CD4-positive, CD25-positive, alpha-beta regulatory T cell (primary cell): ENCODE data around the gene MAML2. TPM values are rescaled to one million over a fixed set of nuclear protein-coding genes. Genes with fewer than 3 reads are reported as not detected.
A peak's percentile ranks its signal among the peaks of the same experiment; 100 is the strongest.

Source experiments
- ATAC-seq, 2 donors: fragments of 150-1000 bp; cut with Tn5 transposase; one replicate each; pipeline ENCODE4 v1.10.0; 2021; ENCODE audit warnings: low read depth in 2 of 2, moderate number of reproducible peaks in 2 of 2, moderate library complexity in 1 of 2
- DNase-seq, 3 donors: peaks; one replicate each; pipeline versions ENCODE4 v3.0.0 to v3.0.0-alpha.2; 2012 to 2022; ENCODE audit warnings: mixed read lengths in 1 of 3
- H3K27ac ChIP-seq: one replicate; pipeline ENCODE4 v1.7.0; 2013; ENCODE audit warnings: mild to moderate bottlenecking, low read length; ENCODE audit not compliant: insufficient read depth, poor library complexity, severe bottlenecking
- H3K27me3 ChIP-seq: one replicate; pipeline ENCODE4 v1.7.0; 2013; ENCODE audit warnings: low read length; ENCODE audit not compliant: control insufficient read depth, insufficient read depth
- H3K36me3 ChIP-seq: one replicate; pipeline ENCODE4 v1.7.0; 2013; ENCODE audit warnings: mild to moderate bottlenecking, low read length, moderate library complexity; ENCODE audit not compliant: control insufficient read depth, insufficient read depth
- H3K4me1 ChIP-seq: 2 replicates; pipeline ENCODE4 v1.7.0; 2013; ENCODE audit warnings: mild to moderate bottlenecking, low read length; ENCODE audit not compliant: insufficient read depth, control insufficient read depth, poor library complexity, severe bottlenecking
- H3K4me3 ChIP-seq: one replicate; pipeline ENCODE4 v1.7.0; 2013; ENCODE audit warnings: low read depth, mild to moderate bottlenecking, low read length, moderate library complexity
- H3K9me3 ChIP-seq, 2 experiments: 1 replicate in 1 of 2; 2 replicates in 1 of 2; pipeline ENCODE4 v1.7.0; 2013; ENCODE audit warnings: low read length in 2 of 2, mild to moderate bottlenecking in 1 of 2, moderate library complexity in 1 of 2; ENCODE audit not compliant: control insufficient read depth in 2 of 2
- H3K27ac Mint-ChIP-seq, 3 donors: one replicate each; pipeline ENCODE4 v1.8.0; 2020 to 2022; ENCODE audit warnings: mild to moderate bottlenecking in 3 of 3, mixed read lengths in 3 of 3, moderate library complexity in 2 of 3
- H3K27me3 Mint-ChIP-seq: one replicate; pipeline ENCODE4 v1.8.0; 2022; ENCODE audit warnings: mild to moderate bottlenecking, mixed read lengths
- H3K36me3 Mint-ChIP-seq: one replicate; pipeline ENCODE4 v1.8.0; 2020; ENCODE audit warnings: mixed read lengths
- H3K4me1 Mint-ChIP-seq, 4 donors: one replicate each; pipeline ENCODE4 v1.8.0; 2020 to 2022; ENCODE audit warnings: mixed read lengths in 4 of 4, mild to moderate bottlenecking in 1 of 4
- H3K4me3 Mint-ChIP-seq, 4 donors: one replicate each; pipeline ENCODE4 v1.8.0; 2020 to 2022; ENCODE audit warnings: mild to moderate bottlenecking in 4 of 4, mixed read lengths in 4 of 4, moderate library complexity in 3 of 4
- H3K9me3 Mint-ChIP-seq, 7 donors: one replicate each; pipeline ENCODE4 v1.8.0; 2020 to 2022; ENCODE audit warnings: mixed read lengths in 7 of 7, mild to moderate bottlenecking in 3 of 7, moderate library complexity in 2 of 7
- polyA plus RNA-seq, 4 donors: library from polyadenylated mRNA; unstranded; fragments of 300-500 nt; fragmentation: Illumina TruSeq; gene quantifications; one replicate each; pipeline ENCODE4 v1.2.3, GENCODE V29; 2021
- total RNA-seq: library from RNA; stranded (reverse); gene quantifications from one replicate; pipeline ENCODE4 v1.2.3, GENCODE V29; 2022

The MAML2 gene
- 35.6 TPM for total RNA-seq
- 1 to 10 TPM; 4.1 to 9.3 (median 7.8) TPM for polyA plus RNA-seq

DNA sequence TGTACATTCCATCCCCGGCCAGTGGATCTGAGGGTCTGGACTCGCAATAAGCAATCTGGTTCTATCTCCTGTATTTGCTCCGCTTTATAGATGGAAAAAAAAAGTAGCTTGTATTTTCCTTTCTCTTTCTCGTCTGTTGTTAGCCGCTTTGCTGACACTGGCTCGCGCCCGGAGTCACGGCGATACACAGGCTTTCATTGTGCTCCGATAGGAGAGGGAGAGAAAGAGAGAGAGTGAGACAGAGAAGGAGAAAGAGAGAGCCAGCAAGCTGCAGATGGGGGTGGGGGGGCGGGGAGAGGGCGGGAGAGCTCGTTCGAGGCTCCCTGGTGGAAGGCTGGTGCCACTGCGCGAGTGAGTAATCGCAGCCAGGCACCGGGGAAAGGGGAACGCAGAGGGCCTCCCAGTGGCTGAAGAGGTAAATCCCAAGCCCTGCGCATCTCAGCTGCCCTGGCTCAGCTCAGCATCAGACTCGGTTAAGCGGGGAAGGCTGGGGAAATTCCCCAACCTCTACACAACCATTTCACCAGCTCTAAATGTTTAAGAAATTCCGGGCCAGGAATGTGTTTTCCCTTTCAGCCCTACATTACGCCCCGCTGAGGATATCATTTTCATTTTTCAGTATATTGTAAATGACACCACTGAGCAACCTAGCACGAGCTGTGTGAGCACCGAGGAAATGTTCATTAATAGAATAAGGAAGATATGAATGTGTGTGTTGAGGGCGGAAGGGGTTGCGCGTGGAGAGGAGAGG lies at the start of gene MAML2:
TSS of gene MAML2 (minus strand) at position 235 of the 751 bp plus-strand sequence. CDS start 1,300 bp downstream, outside the sequence.
- peaks cover 5% of the 10 kb centered on the region for H3K36me3 Mint-ChIP-seq
- Histone ChIP-seq H3K4me3 (peak within 1 kb of the TSS; percentile 98), H3K9me3 (no peaks in the 10 kb centered on the region), H3K4me1 (peaks cover 47% of the 10 kb centered on the region), H3K36me3 (no peaks in the 10 kb centered on the region), H3K27me3 (no peaks in the 10 kb centered on the region), H3K27ac (peak within 1 kb of the TSS; percentile 79)
- H3K27me3 Mint-ChIP-seq = no peaks in the 10 kb centered on the region
- peak; percentile 84 to 93 (median 85) for DNase-seq
- H3K4me3 Mint-ChIP-seq = peak within 1 kb of the TSS; percentile 95 to 99 (median 97)
- peaks cover 15 to 35% (median 25%) of the 10 kb centered on the region in 4 donors for H3K4me1 Mint-ChIP-seq
- peak within 1 kb of the TSS; percentile 89 to 98 (median 94) for H3K27ac Mint-ChIP-seq
- peaks cover 0 to 1% (median 0%) of the 10 kb centered on the region in 7 donors for H3K9me3 Mint-ChIP-seq
- ATAC-seq = peak; percentile 86

DNA sequence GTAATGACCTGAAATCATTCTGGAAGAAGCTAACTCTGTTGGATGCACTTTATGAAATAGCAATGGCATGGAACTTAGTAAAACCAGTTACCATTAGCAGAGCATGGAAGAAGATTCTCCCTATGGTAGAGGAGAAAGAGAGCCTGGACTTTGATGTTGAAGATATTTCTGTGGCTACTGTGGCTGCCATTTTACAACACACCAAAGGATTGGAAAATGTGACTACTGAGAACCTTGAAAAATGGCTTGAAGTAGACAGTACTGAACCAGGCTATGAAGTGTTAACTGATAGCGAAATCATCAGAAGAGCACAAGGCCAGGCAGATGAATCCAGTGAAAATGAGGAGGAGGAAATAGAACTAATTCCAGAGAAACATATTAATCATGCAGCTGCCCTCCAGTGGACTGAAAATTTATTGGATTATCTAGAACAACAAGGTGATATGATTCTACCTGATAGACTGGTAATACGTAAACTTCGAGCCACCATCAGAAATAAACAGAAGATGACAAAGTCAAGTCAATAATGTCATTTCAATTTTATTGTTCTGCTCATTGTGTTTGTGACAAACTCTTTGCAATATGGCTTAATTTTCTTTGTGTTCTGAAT lies 48.8 kb upstream of the MAML2 start:
- peaks cover 31 to 44% (median 41%) of the 10 kb centered on the region in 4 donors for H3K4me1 Mint-ChIP-seq
- H3K27ac Mint-ChIP-seq = peak overlapping the region in 1 of 3 donors; percentile 38
- H3K27ac ChIP-seq = no peak overlapping the region

DNA sequence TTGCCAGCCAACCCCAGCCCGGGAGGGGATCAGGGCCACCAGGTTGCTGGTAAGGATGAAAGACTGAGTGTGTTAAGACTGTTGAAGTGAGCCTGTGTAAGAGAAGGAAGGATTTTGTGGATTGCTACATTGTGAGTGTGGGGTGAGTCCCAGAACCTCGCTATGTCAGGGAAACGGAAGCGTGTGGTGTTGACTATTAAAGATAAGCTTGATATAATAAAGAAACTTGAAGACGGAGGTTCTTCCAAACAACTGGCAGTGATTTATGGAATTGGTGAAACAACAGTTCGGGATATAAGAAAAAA lies 47.4 kb upstream of the MAML2 start:
- no peaks in the 10 kb centered on the region for H3K9me3 Mint-ChIP-seq
- no peaks in the 10 kb centered on the region for H3K27me3 Mint-ChIP-seq
- H3K27ac ChIP-seq = peak overlapping the region; percentile 84
- H3K4me1 ChIP-seq = peaks cover 30% of the 10 kb centered on the region
- H3K36me3 Mint-ChIP-seq = peaks cover 7% of the 10 kb centered on the region
- peak overlapping the region; percentile 87 to 97 (median 95) for H3K27ac Mint-ChIP-seq
- H3K36me3 ChIP-seq = no peaks in the 10 kb centered on the region
- no peaks in the 10 kb centered on the region for H3K27me3 ChIP-seq
- H3K9me3 ChIP-seq = no peaks in the 10 kb centered on the region
- DNase-seq (no peak), ATAC-seq (no peak)
- H3K4me1 Mint-ChIP-seq = peaks cover 34 to 52% (median 42%) of the 10 kb centered on the region in 4 donors
- H3K4me3 ChIP-seq = peak overlapping the region; percentile 86
- H3K4me3 Mint-ChIP-seq = peak overlapping the region; percentile 93 to 98 (median 96)

More for the DNA sequence above, 48.8 kb upstream of the MAML2 start:
- peaks cover 30% of the 10 kb centered on the region for H3K4me1 ChIP-seq
- DNase-seq = no peak
- Mint-ChIP-seq H3K4me3 (peak overlapping the region in 3 of 4 donors; percentile 4 to 93 (median 60)), H3K9me3 (no peaks in the 10 kb centered on the region), H3K27me3 (no peaks in the 10 kb centered on the region), H3K36me3 (peaks cover 7% of the 10 kb centered on the region)
- no peak overlapping the region for H3K4me3 ChIP-seq
- H3K36me3 ChIP-seq = no peaks in the 10 kb centered on the region
- ATAC-seq = no peak
- H3K27me3 ChIP-seq = no peaks in the 10 kb centered on the region
- no peaks in the 10 kb centered on the region for H3K9me3 ChIP-seq

GRCh38 chr11:96389720-96390487 lies 46.9 kb upstream of the MAML2 start, which contains the start of the genes CCDC82 and JRKL:
Gene CCDC82, minus strand, starts transcription at chr11:96389912. Its CDS starts 5,165 bp downstream, at chr11:96384747.
Gene JRKL, plus strand, starts transcription at chr11:96390013. Its CDS starts 637 bp downstream, at chr11:96390650.
- ATAC-seq = peak; percentile 97 to 99
- Histone ChIP-seq H3K27ac (peak within 1 kb of the TSS; percentile 84), H3K27me3 (no peaks in the 10 kb centered on the region), H3K4me1 (peaks cover 30% of the 10 kb centered on the region), H3K36me3 (no peaks in the 10 kb centered on the region), H3K4me3 (peak within 1 kb of the TSS; percentile 94), H3K9me3 (no peaks in the 10 kb centered on the region)
- Mint-ChIP-seq H3K27ac (peak within 1 kb of the TSS; percentile 87 to 97 (median 95)), H3K4me1 (peaks cover 39 to 58% (median 47%) of the 10 kb centered on the region in 4 donors), H3K9me3 (no peaks in the 10 kb centered on the region), H3K36me3 (peaks cover 7% of the 10 kb centered on the region), H3K27me3 (no peaks in the 10 kb centered on the region), H3K4me3 (peak within 1 kb of the TSS; percentile 93 to 98 (median 96))
- peak; percentile 97 to 98 (median 97) for DNase-seq

- peak; percentile 55 to 57 for ATAC-seq
- no peaks in the 10 kb centered on the region for H3K9me3 ChIP-seq
- peaks cover 30% of the 10 kb centered on the region for H3K4me1 ChIP-seq
- H3K27me3 ChIP-seq = no peaks in the 10 kb centered on the region
- Mint-ChIP-seq H3K27me3 (no peaks in the 10 kb centered on the region), H3K4me3 (peak overlapping the region; percentile 93 to 98 (median 96)), H3K27ac (peak overlapping the region; percentile 87 to 97 (median 87)), H3K4me1 (peaks cover 43 to 64% (median 53%) of the 10 kb centered on the region in 4 donors), H3K36me3 (peaks cover 11% of the 10 kb centered on the region), H3K9me3 (peaks cover 0 to 2% (median 0%) of the 10 kb centered on the region in 7 donors)
- DNase-seq = no peak
- peak overlapping the region; percentile 84 for H3K27ac ChIP-seq
- peak overlapping the region; percentile 94 for H3K4me3 ChIP-seq
- H3K36me3 ChIP-seq = peaks cover 7% of the 10 kb centered on the region
Measured at GRCh38 chr11:96388891-96389719, 46.1 kb upstream of the MAML2 start.

- H3K4me1 ChIP-seq = peaks cover 24% of the 10 kb centered on the region
- peaks cover 0 to 3% (median 0%) of the 10 kb centered on the region in 7 donors for H3K9me3 Mint-ChIP-seq
- DNase-seq (no peak), ATAC-seq (no peak)
- H3K4me3 Mint-ChIP-seq = peak overlapping the region in 2 of 4 donors; percentile 6 to 7
- H3K27me3 ChIP-seq = no peaks in the 10 kb centered on the region
- H3K27ac Mint-ChIP-seq = peak overlapping the region in 2 of 3 donors; percentile 7 to 9
- H3K36me3 Mint-ChIP-seq = peaks cover 16% of the 10 kb centered on the region
- H3K36me3 ChIP-seq = peaks cover 30% of the 10 kb centered on the region
- H3K27me3 Mint-ChIP-seq = no peaks in the 10 kb centered on the region
- H3K4me1 Mint-ChIP-seq = peaks cover 41 to 51% (median 45%) of the 10 kb centered on the region in 4 donors
- H3K9me3 ChIP-seq = no peaks in the 10 kb centered on the region
- no peak overlapping the region for H3K27ac ChIP-seq
- H3K4me3 ChIP-seq = no peak overlapping the region
Measured at GRCh38 chr11:96385187-96385586, 42.2 kb upstream of the MAML2 start.
